GM19455 (cell line): ENCODE results near the gene TMEM132C.

Experiments used
- ATAC-seq: cut with Tn5 transposase; IDR thresholded peaks from one replicate; pipeline ENCODE4 v1.9.1; 2021; ENCODE audit not compliant: unreplicated experiment

TMEM132C gene

GRCh38 chr12:128753438-128753837 is 486.5 kb downstream of the TMEM132C start:
- ATAC-seq, result no peak

DNA sequence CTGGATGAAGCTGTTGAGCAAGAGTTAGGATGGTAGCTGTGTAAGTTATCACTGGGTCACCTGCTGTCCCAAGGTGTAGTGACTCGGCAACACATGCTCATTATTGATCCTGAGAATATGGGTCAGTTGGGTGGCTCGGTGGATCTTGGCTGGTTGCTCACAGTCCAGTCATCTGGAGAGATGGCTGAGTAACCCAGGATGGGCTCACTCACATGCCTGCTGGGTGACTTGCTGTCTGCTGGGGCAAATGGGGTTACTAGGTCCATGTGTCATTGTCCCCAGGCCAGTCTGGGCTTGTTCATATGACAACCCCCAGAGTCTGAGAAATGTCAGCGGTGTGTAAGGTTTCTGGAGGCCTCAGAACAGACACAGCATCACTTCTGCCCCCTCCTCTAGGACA is 487.3 kb downstream of the TMEM132C start:
- no peak for ATAC-seq

- ATAC-seq, result no peak
These were observed 488.6 kb downstream of the TMEM132C start for GRCh38 chr12:128755566-128755965.
